NCI-H2227 (cell line): Measurements from ENCODE around the gene DMRTA2.
"Not testable (repeated sequence)": the region's sequence is repeated elsewhere in the genome, so short reads cannot be mapped to it uniquely, and the experiment has no call there.

Source experiments
- DNase-seq: peaks from one replicate; lab custom pipeline; 2025; ENCODE audit not compliant: unreplicated experiment; lab: John Stamatoyannopoulos, UW

DMRTA2 gene

GRCh38 chr1:50393522-50394120, 29.6 kb downstream of the DMRTA2 start:
- no peak for DNase-seq

- not testable (repeated sequence) for DNase-seq
Measured at GRCh38 chr1:50381551-50381950, 41.7 kb downstream of the DMRTA2 start.

- DNase-seq: no peak
Measured at GRCh38 chr1:50378770-50379169, 44.5 kb downstream of the DMRTA2 start.

- no peak for DNase-seq
Measured at GRCh38 chr1:50373532-50373931, 49.7 kb downstream of the DMRTA2 start.

GRCh38 chr1:50371749-50372148, 51.5 kb downstream of the DMRTA2 start:
- DNase-seq: no peak

GRCh38 chr1:50369830-50370229, 53.4 kb downstream of the DMRTA2 start:
- peak; percentile 37 for DNase-seq

GRCh38 chr1:50369008-50369634, 54.1 kb downstream of the DMRTA2 start:
- DNase-seq: no peak

- peak; percentile 70 for DNase-seq
Measured at GRCh38 chr1:50368179-50369007, 54.9 kb downstream of the DMRTA2 start.
